Skin epidermis (tissue), 12 donors: Measurements from ENCODE around the gene DNHD1.
"Not testable (repeated sequence)": the region's sequence is repeated elsewhere in the genome, so short reads cannot be mapped to it uniquely, and the experiment has no call there.

Experiments
- H3K27ac ChIP-seq, 21 experiments: fragments of 200-600 bp; sonication (generic) in 11 of 21; one replicate each; pipeline ENCODE4 v1.5.0; 2020; ENCODE audit warnings: mild to moderate bottlenecking in 3 of 21, inconsistent platforms in 2 of 21, moderate library complexity in 2 of 21
- H3K4me3 ChIP-seq, 7 experiments: fragments of 200-600 bp; sonication (generic) in 2 of 7; one replicate each; pipeline ENCODE4 v1.5.0; 2020; ENCODE audit warnings: inconsistent platforms in 2 of 7, mild to moderate bottlenecking in 2 of 7, moderate library complexity in 1 of 7

DNHD1 gene

DNA sequence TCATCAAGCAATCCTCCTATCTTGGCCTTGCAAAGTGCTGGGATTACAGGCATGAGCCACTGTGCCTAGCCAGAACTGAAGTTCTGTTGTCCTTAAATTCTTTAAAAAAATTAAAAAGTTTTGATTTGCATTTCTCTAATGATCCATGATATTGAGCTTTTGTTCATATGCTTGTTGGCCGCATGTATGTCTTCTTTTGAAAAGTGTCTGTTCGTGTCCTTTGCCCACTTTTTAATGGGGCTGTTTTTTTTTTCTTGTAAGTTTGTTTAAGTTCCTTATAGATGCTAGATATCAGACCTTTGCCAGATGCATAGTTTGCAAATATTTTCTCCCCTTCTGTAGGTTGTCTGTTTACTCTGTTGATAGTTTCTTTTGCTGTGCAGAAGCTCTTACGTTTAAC is 24.9 kb downstream of the DNHD1 start:
- H3K4me3 ChIP-seq, H3K27ac ChIP-seq: not testable (repeated sequence)

DNA sequence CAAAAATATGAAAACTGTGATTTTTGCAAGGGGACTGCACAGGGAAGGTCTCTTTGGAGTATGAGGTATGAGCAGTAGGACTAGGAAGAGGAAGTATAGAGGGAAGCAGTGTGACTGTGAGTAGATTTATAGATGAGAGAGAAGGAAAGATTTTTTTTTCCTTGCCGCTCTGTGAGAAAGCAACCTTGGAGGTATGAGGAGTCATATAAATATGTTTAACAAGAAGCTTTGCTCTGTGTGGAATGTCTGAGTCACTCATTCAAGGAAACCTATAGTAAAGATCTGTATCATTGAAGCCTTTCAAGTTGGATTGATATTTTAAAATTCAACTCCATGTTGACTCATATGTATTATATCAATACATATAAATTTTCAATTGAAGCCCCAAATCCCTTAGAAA is 26.2 kb downstream of the DNHD1 start:
- Histone ChIP-seq H3K27ac (no peak overlapping the region), H3K4me3 (no peak overlapping the region)

GRCh38 chr11:6526411-6527135 is 29.5 kb downstream of the DNHD1 start:
- peak overlapping the region in 1 of 21 experiments; percentile 27 for H3K27ac ChIP-seq
- H3K4me3 ChIP-seq, result no peak overlapping the region

DNA sequence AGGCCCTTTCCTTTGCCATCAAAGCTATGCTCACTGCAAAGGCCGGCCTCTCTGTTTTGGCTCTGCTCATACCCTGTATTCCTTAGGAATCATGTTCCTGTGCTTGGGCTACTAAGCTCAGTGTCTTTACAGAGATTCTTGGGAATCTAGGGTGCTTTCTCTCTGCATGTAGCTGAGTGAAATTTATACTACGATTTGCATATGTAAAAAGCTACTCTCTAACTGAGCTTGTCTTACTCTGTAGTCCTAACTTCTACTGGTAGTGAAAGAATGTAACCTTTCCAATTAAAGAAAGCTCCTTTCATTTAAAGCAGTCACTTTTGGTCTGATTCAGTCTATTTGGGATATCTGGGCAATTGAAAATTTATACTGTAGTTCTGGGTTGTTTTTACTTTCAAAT is 32.2 kb downstream of the DNHD1 start:
- Histone ChIP-seq H3K27ac (no peak overlapping the region), H3K4me3 (no peak overlapping the region)

GRCh38 chr11:6530848-6531247 is 33.8 kb downstream of the DNHD1 start:
- Histone ChIP-seq H3K4me3 (no peak overlapping the region), H3K27ac (no peak overlapping the region)

DNA sequence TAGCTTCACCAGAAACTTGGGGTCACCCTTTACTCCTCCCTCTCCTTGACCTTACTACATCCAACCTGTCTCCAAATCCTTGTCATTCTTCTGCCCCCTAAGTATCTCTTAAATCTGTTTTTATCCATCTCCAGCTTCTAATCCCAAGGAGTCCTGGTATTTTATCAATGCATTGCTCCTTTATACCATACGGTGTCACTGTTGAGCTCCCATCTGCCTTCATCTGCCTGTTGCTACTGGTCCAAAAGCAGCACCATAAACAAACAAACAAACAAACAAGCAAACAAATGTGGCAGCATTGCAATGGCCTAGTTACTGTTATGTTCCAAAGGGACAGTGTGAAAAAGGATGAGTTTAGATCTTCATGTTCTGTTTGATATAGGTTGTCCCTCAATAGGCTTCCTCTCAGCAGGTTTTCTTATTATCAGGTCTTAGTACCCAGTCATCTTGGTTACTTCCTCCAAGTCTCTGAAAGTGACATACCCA is 34.2 kb downstream of the DNHD1 start:
- Histone ChIP-seq H3K27ac (no peak overlapping the region), H3K4me3 (no peak overlapping the region)

DNA sequence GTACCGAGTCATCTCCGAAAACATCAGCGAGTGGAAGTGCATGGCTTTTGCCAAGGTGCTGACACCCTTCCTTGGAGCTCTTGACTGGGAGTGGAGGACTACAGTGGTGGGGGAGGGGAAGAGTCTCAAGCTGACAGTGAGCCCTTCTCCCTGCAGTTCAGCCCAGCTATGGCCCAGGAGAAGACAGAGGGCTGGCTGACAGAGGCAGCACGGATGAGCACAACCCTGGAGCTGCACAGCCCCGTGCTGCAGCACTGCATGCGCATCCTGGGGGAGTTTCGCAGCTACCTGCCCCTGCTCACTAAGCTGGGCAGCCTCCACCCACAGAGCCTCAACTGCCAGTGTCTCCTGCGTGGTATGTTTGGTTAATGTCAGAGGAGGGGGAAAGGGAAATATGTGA is 41.4 kb downstream of the DNHD1 start:
- Histone ChIP-seq H3K27ac (no peak overlapping the region), H3K4me3 (no peak overlapping the region)

DNA sequence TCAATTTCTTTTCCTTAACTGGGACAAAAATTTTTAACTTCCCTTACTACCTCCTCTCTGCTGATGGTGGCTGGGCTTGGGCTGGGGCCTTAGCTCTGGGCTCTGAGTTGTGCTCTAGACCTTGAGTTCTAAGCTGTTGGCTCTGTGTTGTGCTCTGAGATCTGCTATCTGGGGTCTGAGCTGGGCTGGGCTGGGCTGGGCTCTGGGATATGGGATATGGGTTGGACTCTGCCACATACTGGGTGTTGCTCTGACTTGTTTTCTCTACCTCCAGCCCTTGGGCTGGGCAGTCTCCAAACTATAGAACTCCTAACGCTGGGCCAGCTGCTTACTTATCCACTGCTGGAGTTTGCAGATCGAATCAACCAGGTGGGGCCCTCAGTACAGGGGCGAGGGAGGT is 41.9 kb downstream of the DNHD1 start:
- Histone ChIP-seq H3K27ac (no peak overlapping the region), H3K4me3 (no peak overlapping the region)

- Histone ChIP-seq H3K4me3 (no peak overlapping the region), H3K27ac (no peak overlapping the region)
Observed at GRCh38 chr11:6539748-6540268, 42.7 kb downstream of the DNHD1 start.

DNA sequence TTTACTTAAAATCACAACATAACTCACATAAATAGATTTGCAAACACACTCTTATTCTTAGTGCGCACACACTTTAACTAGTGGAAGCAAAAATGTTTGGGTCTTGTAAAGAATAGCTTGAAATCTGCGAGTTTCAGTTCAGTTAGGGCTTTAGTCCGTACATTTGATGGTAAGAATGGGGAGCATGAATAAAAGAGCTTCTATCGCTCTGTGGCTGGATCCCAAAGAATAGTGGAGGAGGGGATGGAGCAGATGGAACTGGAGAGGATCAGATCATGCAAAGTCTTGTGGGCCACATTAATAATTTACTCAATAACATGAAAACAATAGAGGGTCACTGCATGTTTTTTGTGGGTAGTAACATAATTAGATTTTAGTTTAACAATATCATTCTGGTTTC is 44.3 kb downstream of the DNHD1 start:
- Histone ChIP-seq H3K27ac (no peak overlapping the region), H3K4me3 (no peak overlapping the region)

DNA sequence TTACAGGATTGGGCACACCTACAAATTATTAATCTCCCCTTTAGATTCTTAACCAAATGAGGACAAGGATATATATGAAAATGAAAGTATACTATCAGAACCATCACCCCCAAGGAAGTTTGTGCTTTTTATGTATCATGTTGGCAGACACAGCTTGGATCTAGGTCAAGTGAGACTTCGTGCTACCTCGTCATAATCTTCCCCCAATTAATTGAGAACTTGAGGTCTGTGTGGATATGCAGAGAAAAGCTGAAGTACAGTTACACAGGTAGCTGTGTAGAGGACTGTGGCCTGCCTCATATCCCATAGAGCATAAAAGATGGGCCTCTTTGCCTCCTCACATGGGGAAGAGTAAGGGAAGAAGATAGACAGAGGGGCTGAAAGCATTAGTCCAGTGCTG is 45.6 kb downstream of the DNHD1 start:
- H3K27ac ChIP-seq, result no peak overlapping the region
- no peak overlapping the region for H3K4me3 ChIP-seq

DNA sequence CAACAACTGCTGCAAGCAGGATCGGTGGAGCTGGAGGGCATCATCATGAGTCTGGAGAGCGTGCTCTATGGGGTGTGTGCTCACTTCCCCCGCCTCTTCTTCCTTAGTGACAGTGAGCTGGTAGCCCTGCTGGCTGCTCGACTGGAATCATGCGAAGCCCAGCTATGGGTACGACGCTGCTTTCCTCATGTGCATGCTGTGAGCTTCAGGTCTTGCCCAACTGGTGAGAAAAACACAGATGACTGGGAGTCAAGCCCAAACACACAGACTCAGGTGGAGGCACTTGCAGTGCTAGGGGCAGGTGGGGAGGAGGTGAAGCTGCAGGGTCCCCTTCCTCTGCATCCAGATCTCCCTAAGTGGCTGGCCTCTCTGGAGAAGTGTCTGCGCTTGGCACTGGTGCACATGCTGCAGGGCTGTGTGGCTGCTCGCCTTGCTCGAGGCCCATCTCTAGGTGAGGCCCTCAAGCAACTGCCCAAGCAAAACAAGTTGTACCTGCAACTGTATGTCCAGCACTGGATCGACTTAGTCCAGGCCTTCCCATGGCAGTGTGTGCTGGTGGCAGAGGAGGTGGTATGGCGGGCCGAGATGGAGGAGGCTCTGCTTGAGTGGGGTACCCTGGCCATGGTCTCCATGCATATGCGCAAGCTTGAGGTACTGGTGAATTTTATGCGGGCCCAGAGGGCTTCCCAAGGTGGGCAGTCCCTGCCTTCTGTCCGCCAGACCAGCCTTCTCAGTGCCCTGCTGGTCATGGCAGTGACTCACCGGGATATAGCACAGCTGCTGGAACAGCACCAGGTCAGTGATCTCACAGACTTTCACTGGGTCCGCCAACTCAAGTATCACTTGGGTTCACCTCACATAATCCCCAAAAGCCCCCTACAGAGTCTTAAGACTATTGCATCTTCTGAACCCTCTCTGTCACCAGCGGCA is 48.1 kb downstream of the DNHD1 start:
- Histone ChIP-seq H3K27ac (no peak overlapping the region), H3K4me3 (no peak overlapping the region)

- Histone ChIP-seq H3K27ac (no peak overlapping the region), H3K4me3 (no peak overlapping the region)
Observed at GRCh38 chr11:6545917-6546605, 49.0 kb downstream of the DNHD1 start.

GRCh38 chr11:6546735-6547134 is 49.7 kb downstream of the DNHD1 start:
- H3K27ac ChIP-seq, result no peak overlapping the region

GRCh38 chr11:6547177-6547576 is 50.1 kb downstream of the DNHD1 start:
- Histone ChIP-seq H3K27ac (no peak overlapping the region), H3K4me3 (no peak overlapping the region)

More at GRCh38 chr11:6546735-6547134, 49.7 kb downstream of the DNHD1 start:
- no peak overlapping the region for H3K4me3 ChIP-seq

DNA sequence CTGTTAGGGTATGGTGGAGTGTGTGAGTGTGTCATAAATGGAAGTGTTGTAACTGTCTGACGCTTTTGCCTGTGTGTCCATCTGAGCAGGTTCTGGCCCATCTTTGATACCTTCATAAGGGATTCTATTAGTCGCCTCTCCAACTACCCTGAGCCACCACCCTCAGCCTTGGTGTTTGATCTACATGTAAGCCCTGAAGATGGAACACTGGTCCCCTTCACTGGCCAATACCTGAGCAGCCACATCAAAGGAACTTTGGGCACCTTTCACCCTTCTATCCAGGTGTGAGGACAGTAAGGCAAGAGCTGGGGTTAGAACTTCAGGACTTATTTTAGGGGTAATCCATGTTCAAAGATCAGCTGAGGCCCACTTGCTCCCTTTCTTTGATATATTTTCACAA is 51.0 kb downstream of the DNHD1 start:
- peak overlapping the region in 1 of 21 experiments; percentile 31 for H3K27ac ChIP-seq
- no peak overlapping the region for H3K4me3 ChIP-seq

- H3K27ac ChIP-seq, result peak overlapping the region in 1 of 21 experiments; percentile 31
- H3K4me3 ChIP-seq, result no peak overlapping the region
Observed at GRCh38 chr11:6548641-6549040, 51.6 kb downstream of the DNHD1 start.

GRCh38 chr11:6553634-6554033 is 56.6 kb downstream of the DNHD1 start:
- Histone ChIP-seq H3K4me3 (no peak overlapping the region), H3K27ac (no peak overlapping the region)

GRCh38 chr11:6554828-6555706 is 58.0 kb downstream of the DNHD1 start:
- Histone ChIP-seq H3K27ac (no peak overlapping the region), H3K4me3 (no peak overlapping the region)
